Measurements from ENCODE around the gene SCARB1. TPM values are rescaled to one million over a fixed set of nuclear protein-coding genes. Genes with fewer than 3 reads are reported as not detected.

SCARB1 gene
- total and polyA plus RNA-seq, 2 donors (not counting 3 experiments of a cell fraction or from before 2014, with no cell fraction given) = 125 to 141 TPM

DNA sequence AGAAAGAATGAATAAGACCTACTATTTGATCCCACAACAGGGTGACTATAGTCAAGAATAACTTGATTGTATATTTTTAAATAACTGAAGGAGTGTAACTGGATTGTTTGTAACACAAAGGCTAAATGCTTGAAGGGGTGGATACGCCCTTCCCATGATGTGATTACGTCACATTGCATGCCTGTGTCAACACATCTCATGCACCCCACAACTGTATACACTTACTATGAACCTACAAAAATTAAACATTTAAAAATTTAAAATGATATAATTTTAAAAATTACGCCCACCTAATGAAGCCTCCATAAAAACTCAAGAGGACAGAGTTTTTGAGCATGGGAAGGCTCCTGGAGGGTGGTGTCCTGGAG is 94.5 kb downstream of the SCARB1 start:
- Histone ChIP-seq H3K9ac (replicated peaks; ENCODE audit: extremely low read depth, insufficient read depth, low read length) (no peak overlapping the region), H4K20me1 (replicated peaks; ENCODE audit: control insufficient read depth, extremely low read depth, insufficient read depth, low read length) (no peaks in the 10 kb centered on the region), H3K27me3 (ENCODE audit: control insufficient read depth in 2 of 2, insufficient read depth in 2 of 2, low read length in 2 of 2) (no peaks in the 10 kb centered on the region), H3K9me3 (replicated peaks; ENCODE audit: control insufficient read depth, insufficient read depth, low read length) (peaks cover 5% of the 10 kb centered on the region), H3K36me3 (ENCODE audit: control insufficient read depth in 2 of 2, extremely low read depth in 1 of 2, insufficient read depth in 2 of 2, low read length in 2 of 2) (no peaks in the 10 kb centered on the region), H3K4me2 (ENCODE audit: insufficient read depth, low read length) (no peak overlapping the region), H3K4me3 (replicated peaks in 1 of 3; ENCODE audit: insufficient read depth in 1 of 3, low read depth in 1 of 3, low read length in 3 of 3) (no peak overlapping the region), H3K27ac (ENCODE audit: insufficient read depth, low read depth, low read length) (no peak overlapping the region), H3K9me1 (replicated peaks; ENCODE audit: control insufficient read depth, extremely low read depth, insufficient read depth, low read length) (no peaks in the 10 kb centered on the region), H3K4me1 (ENCODE audit: control insufficient read depth, extremely low read depth, insufficient read depth, low read length) (no peaks in the 10 kb centered on the region), H2AFZ (ENCODE audit: low read depth, low read length) (no peak overlapping the region), H3K79me2 (ENCODE audit: control insufficient read depth, insufficient read depth, low read length) (no peaks in the 10 kb centered on the region)
- POLR2A ChIA-PET = no interaction called here
- BruUV-seq (replicated peaks) = no TSS peak
- CTCF ChIA-PET = interaction anchor here (1.9 to 3.3 kb wide), 3 partner anchors 715 to 733 kb away, joined by 9 to 35 read pairs (median 9); no protein-coding TSS in a partner anchor
- TF ChIP-seq FOS (IDR thresholded peaks at IDR 0.05; ENCODE audit: borderline replicate concordance, insufficient read depth, low read length) (no peak), GATA2 (IDR thresholded peaks at IDR 0.05; ENCODE audit: insufficient read depth, insufficient read length, low read depth, low read length) (no peak), MYC (IDR thresholded peaks at IDR 0.05; ENCODE audit: low read depth, low read length) (no peak), POLR2AphosphoS5 (IDR thresholded peaks at IDR 0.05; ENCODE audit: insufficient read depth, low read depth, low read length) (no peak), JUN (IDR thresholded peaks at IDR 0.05; ENCODE audit: borderline replicate concordance, insufficient read depth, insufficient read length, low read depth) (no peak), POLR2A (IDR thresholded peaks at IDR 0.05; ENCODE audit: low read depth, low read length) (no peak), EZH2 (IDR thresholded peaks at IDR 0.05; ENCODE audit: borderline replicate concordance, low read depth, low read length, severe bottlenecking) (no peak)
- TF ChIP-seq, protein P1, sequence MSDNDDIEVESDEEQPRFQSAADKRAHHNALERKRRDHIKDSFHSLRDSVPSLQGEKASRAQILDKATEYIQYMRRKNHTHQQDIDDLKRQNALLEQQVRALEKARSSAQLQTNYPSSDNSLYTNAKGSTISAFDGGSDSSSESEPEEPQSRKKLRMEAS (IDR thresholded peaks at IDR 0.05; ENCODE audit: insufficient read depth, insufficient read length) = no peak
- TF ChIP-seq, protein P2, sequence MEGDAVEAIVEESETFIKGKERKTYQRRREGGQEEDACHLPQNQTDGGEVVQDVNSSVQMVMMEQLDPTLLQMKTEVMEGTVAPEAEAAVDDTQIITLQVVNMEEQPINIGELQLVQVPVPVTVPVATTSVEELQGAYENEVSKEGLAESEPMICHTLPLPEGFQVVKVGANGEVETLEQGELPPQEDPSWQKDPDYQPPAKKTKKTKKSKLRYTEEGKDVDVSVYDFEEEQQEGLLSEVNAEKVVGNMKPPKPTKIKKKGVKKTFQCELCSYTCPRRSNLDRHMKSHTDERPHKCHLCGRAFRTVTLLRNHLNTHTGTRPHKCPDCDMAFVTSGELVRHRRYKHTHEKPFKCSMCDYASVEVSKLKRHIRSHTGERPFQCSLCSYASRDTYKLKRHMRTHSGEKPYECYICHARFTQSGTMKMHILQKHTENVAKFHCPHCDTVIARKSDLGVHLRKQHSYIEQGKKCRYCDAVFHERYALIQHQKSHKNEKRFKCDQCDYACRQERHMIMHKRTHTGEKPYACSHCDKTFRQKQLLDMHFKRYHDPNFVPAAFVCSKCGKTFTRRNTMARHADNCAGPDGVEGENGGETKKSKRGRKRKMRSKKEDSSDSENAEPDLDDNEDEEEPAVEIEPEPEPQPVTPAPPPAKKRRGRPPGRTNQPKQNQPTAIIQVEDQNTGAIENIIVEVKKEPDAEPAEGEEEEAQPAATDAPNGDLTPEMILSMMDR (IDR thresholded peaks at IDR 0.05; ENCODE audit: extremely low read depth in 1 of 2, insufficient read depth in 1 of 2, low read depth in 1 of 2, low read length in 2 of 2) = no peak
- dilution Hi-C loops (cut with MboI; ENCODE audit: extremely low pct_ligation_motif_present, low sequenced_read_pairs) (no loop called here), intact Hi-C loops (cut with micrococcal nuclease) (loop anchor here (5.0 kb wide), 3 partner anchors 247 to 402 kb away; no protein-coding TSS in a partner anchor)
- FAIRE-seq = no peak
- no peak for DNase-seq (ENCODE audit: low read depth, low spot score)
